Measurements from ENCODE around the gene RALGPS2. TPM values are rescaled to one million over a fixed set of nuclear protein-coding genes. Genes with fewer than 3 reads are reported as not detected.
A peak's percentile ranks its signal among the peaks of the same experiment; 100 is the strongest.

RALGPS2 gene
- total and polyA plus RNA-seq, 2 experiments from 2014 or later = 18.1 to 49.6 TPM

GRCh38 chr1:178727014-178727895 lies 2.2 kb downstream of the RALGPS2 start:
- no peaks in the 10 kb centered on the region for H3K9me3 ChIP-seq (ENCODE audit: low read depth)
- TF ChIP-seq EZH2 (IDR thresholded peaks at IDR 0.05; ENCODE audit: insufficient read depth, poor library complexity, severe bottlenecking) (no peak), EZH2phosphoT487 (IDR thresholded peaks at IDR 0.05; ENCODE audit: insufficient read depth, low read depth) (no peak)
- 82 to 84% methylated on average over 11 of the region's 11 CpGs for WGBS, 2 experiments (ENCODE audit: low coverage in 1 of 2, low lambda C conversion rate in 2 of 2, missing lambda C conversion rate in 2 of 2)
- in situ Hi-C loops (cut with MboI) = no loop called here
- H3K36me3 ChIP-seq (ENCODE audit: low read depth) = no peaks in the 10 kb centered on the region
- peaks cover 12% of the 10 kb centered on the region; the same call in 1 of the 2 replicates for H3F3A ChIP-seq (ENCODE audit: insufficient read depth)
- peak overlapping the region; percentile 96 for H3K4me3 ChIP-seq
- peaks cover 27% of the 10 kb centered on the region for H3K4me1 ChIP-seq (ENCODE audit: insufficient read depth)
- H3K4me2 ChIP-seq (ENCODE audit: unreplicated experiment) = peak overlapping the region; percentile 79
- H3K27ac ChIP-seq = no peak overlapping the region
- H3K79me2 ChIP-seq (ENCODE audit: insufficient read depth) = peaks cover 65% of the 10 kb centered on the region
- H3K9me2 ChIP-seq (ENCODE audit: insufficient read depth) = no peaks in the 10 kb centered on the region
- H3K27me3 ChIP-seq (replicated peaks; ENCODE audit: insufficient read depth) = no peaks in the 10 kb centered on the region
- peak; percentile 14 for DNase-seq
- H3K9ac ChIP-seq = peak overlapping the region; percentile 84; the same call in 1 of the 2 replicates
- H2AFZ ChIP-seq = peak overlapping the region; percentile 92; the same call in 1 of the 2 replicates
- H4K20me1 ChIP-seq (ENCODE audit: insufficient read depth) = no peaks in the 10 kb centered on the region

GRCh38 chr1:178733972-178734371 lies 8.9 kb downstream of the RALGPS2 start:
- Histone ChIP-seq H3K4me3 (no peak overlapping the region), H3K4me2 (ENCODE audit: unreplicated experiment) (no peak overlapping the region), H3K27ac (no peak overlapping the region), H3K9ac (no peak overlapping the region), H3K27me3 (replicated peaks; ENCODE audit: insufficient read depth) (no peaks in the 10 kb centered on the region), H3K36me3 (ENCODE audit: low read depth) (peaks cover 8% of the 10 kb centered on the region; the same call in 1 of the 2 replicates), H3K9me2 (ENCODE audit: insufficient read depth) (no peaks in the 10 kb centered on the region), H2AFZ (no peak overlapping the region), H3K9me3 (ENCODE audit: low read depth) (no peaks in the 10 kb centered on the region), H4K20me1 (ENCODE audit: insufficient read depth) (no peaks in the 10 kb centered on the region), H3F3A (ENCODE audit: insufficient read depth) (peaks cover 5% of the 10 kb centered on the region; the same call in 1 of the 2 replicates), H3K79me2 (ENCODE audit: insufficient read depth) (peaks cover 100% of the 10 kb centered on the region), H3K4me1 (ENCODE audit: insufficient read depth) (peaks cover 5% of the 10 kb centered on the region; the same call in 1 of the 2 replicates)
- in situ Hi-C loops (cut with MboI) = no loop called here
- DNase-seq = no peak
- WGBS, 2 experiments (ENCODE audit: low coverage in 1 of 2, low lambda C conversion rate in 2 of 2, missing lambda C conversion rate in 2 of 2) = 93 to 94% methylated on average over 5 of the region's 5 CpGs
- TF ChIP-seq EZH2phosphoT487 (IDR thresholded peaks at IDR 0.05; ENCODE audit: insufficient read depth, low read depth) = no peak
- TF ChIP-seq EZH2 (IDR thresholded peaks at IDR 0.05; ENCODE audit: insufficient read depth, poor library complexity, severe bottlenecking) = no peak

GRCh38 chr1:178738780-178739179 lies 13.7 kb downstream of the RALGPS2 start:
- no peaks in the 10 kb centered on the region for H4K20me1 ChIP-seq (ENCODE audit: insufficient read depth)
- H3K4me3 ChIP-seq = no peak overlapping the region
- no peak overlapping the region for H2AFZ ChIP-seq
- no peak overlapping the region for H3K9ac ChIP-seq
- TF ChIP-seq EZH2 (IDR thresholded peaks at IDR 0.05; ENCODE audit: insufficient read depth, poor library complexity, severe bottlenecking) (no peak), EZH2phosphoT487 (IDR thresholded peaks at IDR 0.05; ENCODE audit: insufficient read depth, low read depth) (no peak)
- H3K79me2 ChIP-seq (ENCODE audit: insufficient read depth) = peaks cover 99% of the 10 kb centered on the region
- WGBS, 2 experiments (ENCODE audit: low coverage in 1 of 2, low lambda C conversion rate in 2 of 2, missing lambda C conversion rate in 2 of 2) = 97 to 100% methylated on average over 1 of the region's 1 CpG
- H3K4me2 ChIP-seq (ENCODE audit: unreplicated experiment) = no peak overlapping the region
- H3K27me3 ChIP-seq (replicated peaks; ENCODE audit: insufficient read depth) = no peaks in the 10 kb centered on the region
- no peak for DNase-seq
- H3K9me3 ChIP-seq (ENCODE audit: low read depth) = no peaks in the 10 kb centered on the region
- no peaks in the 10 kb centered on the region for H3K9me2 ChIP-seq (ENCODE audit: insufficient read depth)
- in situ Hi-C loops (cut with MboI) = no loop called here
- no peaks in the 10 kb centered on the region for H3K4me1 ChIP-seq (ENCODE audit: insufficient read depth)
- H3K27ac ChIP-seq = no peak overlapping the region
- peaks cover 5% of the 10 kb centered on the region; the same call in 1 of the 2 replicates for H3F3A ChIP-seq (ENCODE audit: insufficient read depth)
- H3K36me3 ChIP-seq (ENCODE audit: low read depth) = peaks cover 25% of the 10 kb centered on the region

- in situ Hi-C loops (cut with MboI) = no loop called here
- 97% methylated on average over 4 of the region's 4 CpGs for WGBS, 2 experiments (ENCODE audit: low coverage in 1 of 2, low lambda C conversion rate in 2 of 2, missing lambda C conversion rate in 2 of 2)
- Histone ChIP-seq H3K27ac (no peak overlapping the region), H3K4me2 (ENCODE audit: unreplicated experiment) (no peak overlapping the region), H3K9me2 (ENCODE audit: insufficient read depth) (no peaks in the 10 kb centered on the region), H3K9me3 (ENCODE audit: low read depth) (no peaks in the 10 kb centered on the region), H3K79me2 (ENCODE audit: insufficient read depth) (peaks cover 93% of the 10 kb centered on the region), H3K4me3 (no peak overlapping the region), H4K20me1 (ENCODE audit: insufficient read depth) (no peaks in the 10 kb centered on the region), H3K4me1 (ENCODE audit: insufficient read depth) (no peaks in the 10 kb centered on the region), H3F3A (ENCODE audit: insufficient read depth) (peaks cover 5% of the 10 kb centered on the region; the same call in 1 of the 2 replicates), H2AFZ (no peak overlapping the region), H3K27me3 (replicated peaks; ENCODE audit: insufficient read depth) (no peaks in the 10 kb centered on the region), H3K9ac (no peak overlapping the region), H3K36me3 (ENCODE audit: low read depth) (peaks cover 29% of the 10 kb centered on the region)
- TF ChIP-seq EZH2phosphoT487 (IDR thresholded peaks at IDR 0.05; ENCODE audit: insufficient read depth, low read depth) (no peak), EZH2 (IDR thresholded peaks at IDR 0.05; ENCODE audit: insufficient read depth, poor library complexity, severe bottlenecking) (no peak)
- peak; percentile 31 for DNase-seq
Observed at GRCh38 chr1:178739285-178740045, 14.4 kb downstream of the RALGPS2 start.
